A673 (cell line): Measurements from ENCODE around the gene PDPR.

Source experiments
- CTCF ChIP-seq: fragments of 300-800, 200-600 bp; sonication (generic); conservative IDR thresholded peaks from 2 replicates; pipeline ENCODE4 v1.5.1; 2017; ENCODE audit warnings: low read depth, mild to moderate bottlenecking, antibody characterized with exemption, low read length, moderate library complexity, mixed read lengths
- EZH2 ChIP-seq: fragments of 200-600 bp; sonication (generic); IDR thresholded peaks from 2 replicates; pipeline ENCODE4 v1.6.1; 2017; ENCODE audit warnings: borderline replicate concordance, low read depth, mild to moderate bottlenecking, mixed read lengths, antibody characterized with exemption, low read length; ENCODE audit not compliant: poor library complexity, severe bottlenecking

GRCh38 chr16:70162041-70162451 lies 47.9 kb downstream of the PDPR start:
- TF ChIP-seq CTCF (no peak), EZH2 (no peak)
